SK-N-SH (cell line): ENCODE measurements around the gene GRIN2A. TPM values are rescaled to one million over a fixed set of nuclear protein-coding genes. Genes with fewer than 3 reads are reported as not detected.

Experiments used
- CTCF ChIA-PET: fragments of 300-600, 350-600 bp; formaldehyde crosslinking; extraction: SDS; loops from one replicate; lab custom pipeline; 2021; lab: Yijun Ruan, JAX
- POLR2A ChIA-PET: fragments of 350-600 bp; sonication (Branson Sonifier 250); formaldehyde crosslinking; extraction: SDS; loops from one replicate; lab custom pipeline; 2020; ENCODE audit warnings: antibody characterized with exemption, inconsistent platforms; lab: Yijun Ruan, JAX
- DNase-seq: peaks from one replicate; pipeline ENCODE4 v3.0.0; 2012
- H2AFZ ChIP-seq: fragments of 200-600 bp; sonication (generic); 2 replicates; pipeline ENCODE4 v1.8.1; 2016; ENCODE audit warnings: antibody characterized with exemption, mild to moderate bottlenecking, low read depth
- H3F3A ChIP-seq: fragments of 200-600 bp; sonication (generic); replicated peaks from 2 replicates; pipeline ENCODE3; 2016; ENCODE audit warnings: antibody characterized with exemption, mild to moderate bottlenecking; ENCODE audit not compliant: insufficient read depth
- H3K27ac ChIP-seq, 2 experiments: fragments of 200-500 bp in 1 of 2; fragments of 200-600 bp in 1 of 2; sonication (Bioruptor generic) in 1 of 2; sonication (generic), shearing (Covaris generic) in 1 of 2; 2 replicates each; pipeline versions ENCODE4 v1.5.1 to v1.6.1; 2014 to 2016; ENCODE audit warnings: low read depth in 2 of 2, inconsistent platforms in 1 of 2, low read length in 1 of 2, mild to moderate bottlenecking in 1 of 2, mixed read lengths in 1 of 2
- H3K27me3 ChIP-seq: fragments of 200-600 bp; sonication (generic), shearing (Covaris generic); 2 replicates; pipeline ENCODE4 v1.6.1; 2016; ENCODE audit warnings: mixed run types; ENCODE audit not compliant: insufficient read depth
- H3K36me3 ChIP-seq, 2 experiments: fragments of 200-500 bp in 1 of 2; fragments of 200-600 bp in 1 of 2; sonication (Bioruptor generic) in 1 of 2; sonication (generic) in 1 of 2; replicated peaks in 1 of 2; 2 replicates each; pipeline versions ENCODE3 to v1.5.1; 2014 to 2016; ENCODE audit warnings: low read length in 1 of 2, mild to moderate bottlenecking in 1 of 2; ENCODE audit not compliant: insufficient read depth in 2 of 2, control insufficient read depth in 1 of 2
- H3K4me1 ChIP-seq, 2 experiments: fragments of 200-500 bp in 1 of 2; fragments of 200-600 bp in 1 of 2; sonication (Bioruptor generic) in 1 of 2; sonication (generic), shearing (Covaris generic) in 1 of 2; 2 replicates each; pipeline versions ENCODE4 v1.5.1 to v1.6.1; 2014 to 2016; ENCODE audit warnings: low read depth in 1 of 2, low read length in 1 of 2, mixed run types in 1 of 2; ENCODE audit not compliant: insufficient read depth in 2 of 2, control insufficient read depth in 1 of 2
- H3K4me2 ChIP-seq: fragments of 200-600 bp; sonication (generic), shearing (Covaris generic); 2 replicates; pipeline ENCODE4 v1.6.1; 2017; ENCODE audit warnings: mixed run types
- H3K4me3 ChIP-seq, 2 experiments: fragments of 200-500 bp in 1 of 2; fragments of 200-600 bp in 1 of 2; sonication (Bioruptor generic) in 1 of 2; sonication (generic), shearing (Covaris generic) in 1 of 2; 2 replicates each; pipeline versions ENCODE4 v1.5.1 to v1.8.1; 2014 to 2016; ENCODE audit warnings: low read depth in 2 of 2, inconsistent platforms in 1 of 2, low read length in 1 of 2, mild to moderate bottlenecking in 1 of 2, mixed read lengths in 1 of 2, moderate library complexity in 1 of 2
- H3K79me2 ChIP-seq: fragments of 200-600 bp; sonication (generic); 2 replicates; pipeline ENCODE4 v1.8.1; 2017; ENCODE audit warnings: mild to moderate bottlenecking; ENCODE audit not compliant: insufficient read depth
- H3K9ac ChIP-seq: fragments of 200-600 bp; sonication (generic); 2 replicates; pipeline ENCODE4 v1.6.1; 2017; ENCODE audit warnings: mixed run types
- H3K9me2 ChIP-seq: fragments of 200-600 bp; sonication (generic); 2 replicates; pipeline ENCODE4 v1.6.1; 2017; ENCODE audit warnings: mixed run types
- H3K9me3 ChIP-seq: fragments of 200-600 bp; sonication (generic); 2 replicates; pipeline ENCODE4 v1.6.1; 2017; ENCODE audit warnings: mixed run types, mild to moderate bottlenecking, moderate library complexity
- H4K20me1 ChIP-seq: fragments of 200-600 bp; sonication (generic); 2 replicates; pipeline ENCODE4 v1.6.1; 2017; ENCODE audit warnings: mild to moderate bottlenecking, mixed run types; ENCODE audit not compliant: insufficient read depth
- ELF1 ChIP-seq: IDR thresholded peaks from 2 replicates; pipeline ENCODE4 v1.4.0; 2012
- EP300 ChIP-seq, 2 experiments: IDR thresholded peaks; 2 replicates each; pipeline versions ENCODE4 v1.4.0 to v1.6.1; 2012; ENCODE audit warnings: borderline replicate concordance in 1 of 2, low read depth in 1 of 2, low read length in 1 of 2
- EZH2phosphoT487 ChIP-seq: fragments of 200-600 bp; sonication (generic); IDR thresholded peaks from 2 replicates; pipeline ENCODE4 v1.6.1; 2017; ENCODE audit warnings: low read depth, mixed run types, mild to moderate bottlenecking, antibody characterized with exemption, moderate library complexity, borderline replicate concordance
- FOXM1 ChIP-seq: IDR thresholded peaks from 2 replicates; pipeline ENCODE4 v1.4.0; 2012; ENCODE audit warnings: low read depth, mild to moderate bottlenecking
- GABPA ChIP-seq: IDR thresholded peaks from 2 replicates; pipeline ENCODE4 v1.4.0; 2012; ENCODE audit warnings: low read depth, mild to moderate bottlenecking
- GATA2 ChIP-seq: sonication (generic); formaldehyde crosslinking; IDR thresholded peaks from 2 replicates; pipeline ENCODE4 v1.5.0; 2020; ENCODE audit warnings: mild to moderate bottlenecking, missing genetic modification reagents
- JUND ChIP-seq: IDR thresholded peaks from 2 replicates; pipeline ENCODE4 v1.4.0; 2012
- MAX ChIP-seq: IDR thresholded peaks from 2 replicates; pipeline ENCODE4 v1.4.0; 2012; ENCODE audit warnings: low read depth
- MEF2A ChIP-seq: IDR thresholded peaks from 2 replicates; pipeline ENCODE4 v1.4.0; 2012; ENCODE audit warnings: low read depth, borderline replicate concordance
- MXI1 ChIP-seq: IDR thresholded peaks from 2 replicates; pipeline ENCODE4 v1.6.1; 2012; ENCODE audit warnings: mild to moderate bottlenecking, low read depth, low read length, improper control_type of control experiment
- NFIC ChIP-seq: IDR thresholded peaks from 2 replicates; pipeline ENCODE4 v1.4.0; 2012; ENCODE audit warnings: borderline replicate concordance
- NRF1 ChIP-seq: IDR thresholded peaks from 2 replicates; pipeline ENCODE4 v1.6.1; 2012; ENCODE audit warnings: low read depth, mild to moderate bottlenecking, low read length
- POLR2AphosphoS5 ChIP-seq: IDR thresholded peaks from 2 replicates; pipeline ENCODE4 v1.6.1; 2012; ENCODE audit warnings: low read depth, low read length
- RCOR1 ChIP-seq: fragments of 150-350 bp; IDR thresholded peaks from 2 replicates; pipeline ENCODE4 v1.6.1; 2017; ENCODE audit warnings: antibody characterized with exemption, low read length
- RXRA ChIP-seq: IDR thresholded peaks from 2 replicates; pipeline ENCODE4 v1.4.0; 2012; ENCODE audit warnings: low read depth, mild to moderate bottlenecking, borderline replicate concordance
- SMC3 ChIP-seq: IDR thresholded peaks from 2 replicates; pipeline ENCODE4 v1.6.1; 2012; ENCODE audit warnings: low read depth, low read length, improper control_type of control experiment
- TEAD4 ChIP-seq: IDR thresholded peaks from 2 replicates; pipeline ENCODE4 v1.4.0; 2012; ENCODE audit warnings: mild to moderate bottlenecking, borderline replicate concordance; ENCODE audit not compliant: insufficient read depth
- USF2 ChIP-seq: fragments of 150-350 bp; IDR thresholded peaks from 2 replicates; pipeline ENCODE4 v1.6.1; 2017; ENCODE audit warnings: antibody characterized with exemption, low read length, low read depth, borderline replicate concordance
- ZBTB33 ChIP-seq: IDR thresholded peaks from 2 replicates; pipeline ENCODE4 v1.4.0; 2012; ENCODE audit warnings: low read depth, borderline replicate concordance
- WGBS: methylation state at CpG from one replicate; pipeline ENCODE4 v1.1.6; 2017; ENCODE audit warnings: low lambda C conversion rate; 5-methylcytosine and 5-hydroxymethylcytosine counted together
- polyA plus RNA-seq, 3 experiments: library from polyadenylated mRNA; depleted of rRNA; stranded (reverse); fragments of >200 nt; gene quantifications; 2 replicates each; pipeline ENCODE4 v1.2.3, GENCODE V29; 2012

Gene GRIN2A
- polyA plus RNA-seq, 1 of the 3 experiments (the other 2 are of a cell fraction), result not detected

- Histone ChIP-seq H3K79me2 (no peaks in the 10 kb centered on the region), H3K9me2 (no peaks in the 10 kb centered on the region), H3K4me1 (no peaks in the 10 kb centered on the region), H3K9me3 (no peaks in the 10 kb centered on the region), H2AFZ (no peak overlapping the region), H3K27me3 (no peaks in the 10 kb centered on the region)
- POLR2A ChIA-PET, result no interaction called here
- TF ChIP-seq FOXM1 (no peak), NFIC (no peak), RXRA (no peak), POLR2AphosphoS5 (no peak), GABPA (no peak), MEF2A (no peak), MAX (no peak), MXI1 (no peak), JUND (no peak), TEAD4 (no peak), USF2 (no peak), NRF1 (no peak), RCOR1 (no peak), ZBTB33 (no peak), EP300 (IDR thresholded peaks at IDR 0.05; ENCODE audit: borderline replicate concordance in 1 of 2, low read depth in 1 of 2, low read length in 1 of 2) (no peak), ELF1 (no peak), EZH2phosphoT487 (no peak), SMC3 (no peak), GATA2 (CRISPR knock-in tag) (no peak)
- TF ChIP-seq, all 33 proteins: peak for 0
- H3K27ac ChIP-seq, result no peak overlapping the region
- CTCF ChIA-PET, result no interaction called here
- no peaks in the 10 kb centered on the region for H3K36me3 ChIP-seq
- H4K20me1 ChIP-seq, result no peaks in the 10 kb centered on the region
- no peaks in the 10 kb centered on the region for H3F3A ChIP-seq
- no peak overlapping the region for H3K9ac ChIP-seq
- H3K4me3 ChIP-seq, result no peak overlapping the region
- DNase-seq, result no peak
- WGBS, result 37% methylated on average over 2 of the region's 2 CpGs
- H3K4me2 ChIP-seq, result no peak overlapping the region
Observed at GRCh38 chr16:10169904-10170410, 12.3 kb downstream of the GRIN2A start.
